HepG2 (cell line): ENCODE results near the gene FGF19. TPM values are rescaled to one million over a fixed set of nuclear protein-coding genes. Genes with fewer than 3 reads are reported as not detected.

Experiments used
- ASH2L ChIP-seq: fragments of 300-600, 200-600 bp; sonication (generic); IDR thresholded peaks from 2 replicates; pipeline ENCODE4 v1.7.0; 2017; ENCODE audit warnings: low read depth, mild to moderate bottlenecking, moderate library complexity, mixed read lengths, low read length; ENCODE audit not compliant: insufficient read length
- CAMTA2 ChIP-seq: sonication (generic); formaldehyde crosslinking; IDR thresholded peaks from 2 replicates; pipeline ENCODE4 v1.4.0; 2020; ENCODE audit warnings: mild to moderate bottlenecking, missing genetic modification reagents, borderline replicate concordance
- DNMT1 ChIP-seq: sonication (generic); formaldehyde crosslinking; IDR thresholded peaks from 2 replicates; pipeline ENCODE4 v1.5.1; 2020; ENCODE audit warnings: mild to moderate bottlenecking, missing genetic modification reagents
- DNMT3B ChIP-seq: conservative IDR thresholded peaks from 2 replicates; pipeline ENCODE4 v1.6.1; 2016; ENCODE audit warnings: missing biosample characterization, control low read depth
- HDAC2 ChIP-seq: sonication (generic); formaldehyde crosslinking; IDR thresholded peaks from 2 replicates; pipeline ENCODE4 v1.4.0; 2020; ENCODE audit warnings: missing genetic modification reagents
- HNF4G ChIP-seq, 2 experiments: sonication (generic) in 1 of 2; formaldehyde crosslinking in 1 of 2; IDR thresholded peaks; 2 replicates each; pipeline versions ENCODE4 v1.4.0 to v1.6.1; 2011 to 2020; ENCODE audit warnings: borderline replicate concordance in 2 of 2, low read depth in 2 of 2, mild to moderate bottlenecking in 2 of 2, low read length in 1 of 2, missing genetic modification reagents in 1 of 2, moderate library complexity in 1 of 2
- LBX2 ChIP-seq: sonication (generic); formaldehyde crosslinking; IDR thresholded peaks from 2 replicates; pipeline ENCODE4 v1.5.0; 2020; ENCODE audit warnings: missing genetic modification reagents, mild to moderate bottlenecking, borderline replicate concordance
- RELA ChIP-seq: sonication (generic); formaldehyde crosslinking; IDR thresholded peaks from 2 replicates; pipeline ENCODE4 v1.4.0; 2020; ENCODE audit warnings: missing genetic modification reagents
- SNAPC5 ChIP-seq: sonication (generic); formaldehyde crosslinking; IDR thresholded peaks from 2 replicates; pipeline ENCODE4 v1.8.1; 2023; ENCODE audit warnings: mild to moderate bottlenecking, missing genetic modification reagents, borderline replicate concordance
- UBTF ChIP-seq: sonication (generic); formaldehyde crosslinking; IDR thresholded peaks from 2 replicates; pipeline ENCODE4 v1.4.0; 2020; ENCODE audit warnings: mild to moderate bottlenecking, missing genetic modification reagents
- WIZ ChIP-seq: sonication (generic); formaldehyde crosslinking; IDR thresholded peaks from 2 replicates; pipeline ENCODE4 v1.5.1; 2020; ENCODE audit warnings: mild to moderate bottlenecking, missing genetic modification reagents
- YEATS4 ChIP-seq: sonication (generic); formaldehyde crosslinking; IDR thresholded peaks from 2 replicates; pipeline ENCODE4 v1.4.0; 2020; ENCODE audit warnings: missing genetic modification reagents, borderline replicate concordance
- ZBTB21 ChIP-seq: sonication (generic); formaldehyde crosslinking; IDR thresholded peaks from 2 replicates; pipeline ENCODE4 v1.4.0; 2020; ENCODE audit warnings: missing genetic modification reagents
- ZFP1 ChIP-seq: IDR thresholded peaks from 2 replicates; pipeline ENCODE4 v1.6.1; 2016
- ZFP41 ChIP-seq: sonication (generic); formaldehyde crosslinking; IDR thresholded peaks from 2 replicates; pipeline ENCODE4 v1.4.0; 2020; ENCODE audit warnings: mild to moderate bottlenecking, missing genetic modification reagents, borderline replicate concordance
- ZKSCAN5 ChIP-seq: sonication (generic); formaldehyde crosslinking; IDR thresholded peaks from 2 replicates; pipeline ENCODE4 v1.5.1; 2020; ENCODE audit warnings: mild to moderate bottlenecking, missing genetic modification reagents
- ZNF34 ChIP-seq: sonication (generic); formaldehyde crosslinking; IDR thresholded peaks from 2 replicates; pipeline ENCODE4 v1.4.0; 2020; ENCODE audit warnings: mild to moderate bottlenecking, missing genetic modification reagents, borderline replicate concordance
- ZNF431 ChIP-seq: sonication (generic); formaldehyde crosslinking; IDR thresholded peaks from 2 replicates; pipeline ENCODE4 v1.9.0; 2022; ENCODE audit warnings: missing genetic modification reagents, low read depth, mild to moderate bottlenecking, borderline replicate concordance
- ZNF562 ChIP-seq: sonication (generic); formaldehyde crosslinking; IDR thresholded peaks from 2 replicates; pipeline ENCODE4 v1.8.0; 2022; ENCODE audit warnings: missing genetic modification reagents, borderline replicate concordance
- ZNF678 ChIP-seq: sonication (generic); formaldehyde crosslinking; IDR thresholded peaks from 2 replicates; pipeline ENCODE4 v1.4.0; 2020; ENCODE audit warnings: mild to moderate bottlenecking, missing genetic modification reagents
- polyA plus RNA-seq, 8 experiments: library from polyadenylated mRNA; depleted of rRNA in 3 of 8; stranded (reverse) in 7 of 8; unstranded in 1 of 8; fragments of >200 nt; fragmentation: Illumina TruSeq in 4 of 8; extraction: Trizol in 4 of 8; gene quantifications; 2 replicates each; pipeline versions ENCODE4 v1.2.1 to v1.2.3, GENCODE V29; 2011 to 2016; ENCODE audit warnings: low read depth in 4 of 8, missing spikeins in 1 of 8, mixed read lengths in 1 of 8; ENCODE audit not compliant: insufficient read depth in 1 of 8
- total RNA-seq, 5 experiments: library from RNA; depleted of rRNA; stranded (reverse); fragments of >200 nt; fragmentation: Illumina TruSeq; extraction: Trizol; gene quantifications; 2 replicates each; pipeline ENCODE4 v1.2.3, GENCODE V29; 2016; ENCODE audit warnings: low read depth in 1 of 5
- TF ChIP-seq, protein P1 (sequence below): sonication (generic); formaldehyde crosslinking; IDR thresholded peaks from 2 replicates; pipeline ENCODE4 v1.5.1; 2020; ENCODE audit warnings: missing genetic modification reagents, mild to moderate bottlenecking, borderline replicate concordance

FGF19 gene
- total and polyA plus RNA-seq, 2 of the 13 experiments (the other 11 are each of a cell fraction or from before 2014, with no cell fraction given), result 0.07 TPM; not detected in 1

GRCh38 chr11:69657911-69658625, 45.8 kb downstream of the FGF19 start (continued):
- peak; percentile 84 for TF ChIP-seq YEATS4 (CRISPR knock-in tag)
- TF ChIP-seq DNMT3B, result no peak
- no peak for TF ChIP-seq CAMTA2 (CRISPR knock-in tag)
- TF ChIP-seq HNF4G (IDR thresholded peaks at IDR 0.05; ENCODE audit: borderline replicate concordance, low read depth, low read length), result peak; percentile 59; the same call in 1 of the 2 replicates
- TF ChIP-seq HNF4G (CRISPR knock-in tag; IDR thresholded peaks at IDR 0.05; ENCODE audit: borderline replicate concordance, low read depth), result peak; percentile 28; the same call in 1 of the 2 replicates
- peak; percentile 76; the same call in 1 of the 2 replicates for TF ChIP-seq ZNF34 (CRISPR knock-in tag)
- TF ChIP-seq ZFP1 (CRISPR knock-in tag), result peak; percentile 80; the same call in 1 of the 2 replicates
- peak; percentile 94 for TF ChIP-seq HDAC2
- no peak for TF ChIP-seq LBX2 (CRISPR knock-in tag)
- no peak; the same call in 1 of the 2 replicates for TF ChIP-seq ZNF678 (CRISPR knock-in tag)
- peak; percentile 6; the same call in 1 of the 2 replicates for TF ChIP-seq ZFP41 (CRISPR knock-in tag)
- TF ChIP-seq UBTF (CRISPR knock-in tag), result peak; percentile 93
- TF ChIP-seq ZNF562, result no peak
- 0 out of 2 replicates have a peak, but pooled peaks have one; percentile 35 for TF ChIP-seq ZNF431 (CRISPR knock-in tag)
- TF ChIP-seq ZKSCAN5 (CRISPR knock-in tag), result no peak
- peak; percentile 54; the same call in 1 of the 2 replicates for TF ChIP-seq ZBTB21 (CRISPR knock-in tag)
- no peak for TF ChIP-seq WIZ
- peak; percentile 80 for TF ChIP-seq ASH2L
- TF ChIP-seq RELA, result no peak
- TF ChIP-seq DNMT1 (CRISPR knock-in tag), result 0 out of 2 replicates have a peak, but pooled peaks have one; percentile 29
- TF ChIP-seq, protein P1, sequence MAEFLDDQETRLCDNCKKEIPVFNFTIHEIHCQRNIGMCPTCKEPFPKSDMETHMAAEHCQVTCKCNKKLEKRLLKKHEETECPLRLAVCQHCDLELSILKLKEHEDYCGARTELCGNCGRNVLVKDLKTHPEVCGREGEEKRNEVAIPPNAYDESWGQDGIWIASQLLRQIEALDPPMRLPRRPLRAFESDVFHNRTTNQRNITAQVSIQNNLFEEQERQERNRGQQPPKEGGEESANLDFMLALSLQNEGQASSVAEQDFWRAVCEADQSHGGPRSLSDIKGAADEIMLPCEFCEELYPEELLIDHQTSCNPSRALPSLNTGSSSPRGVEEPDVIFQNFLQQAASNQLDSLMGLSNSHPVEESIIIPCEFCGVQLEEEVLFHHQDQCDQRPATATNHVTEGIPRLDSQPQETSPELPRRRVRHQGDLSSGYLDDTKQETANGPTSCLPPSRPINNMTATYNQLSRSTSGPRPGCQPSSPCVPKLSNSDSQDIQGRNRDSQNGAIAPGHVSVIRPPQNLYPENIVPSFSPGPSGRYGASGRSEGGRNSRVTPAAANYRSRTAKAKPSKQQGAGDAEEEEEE (CRISPR knock-in tag), result peak; percentile 48; the same call in 1 of the 2 replicates
- TF ChIP-seq SNAPC5 (CRISPR knock-in tag), result no peak
